ENCODE data around the gene MAP3K6.

MAP3K6 gene

DNA sequence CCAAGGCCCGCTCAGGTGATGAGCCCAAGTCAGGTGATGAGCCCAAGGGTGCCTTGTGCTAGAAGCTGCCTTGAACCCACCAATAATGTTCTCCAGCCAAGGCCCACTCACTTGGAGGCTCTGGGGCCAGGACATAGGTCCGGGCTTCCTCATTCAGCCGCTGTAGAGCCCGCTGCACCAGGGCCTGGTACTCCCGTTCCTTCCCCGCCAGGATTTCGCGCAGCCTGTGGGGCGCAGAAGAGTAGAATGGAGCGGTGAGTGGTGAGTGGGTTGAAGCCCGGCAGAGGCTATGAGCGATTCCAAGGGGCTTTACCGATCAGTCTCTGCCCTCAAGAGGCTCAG lies 10.5 kb downstream of the MAP3K6 start:
- DNase-seq, result no peak

DNA sequence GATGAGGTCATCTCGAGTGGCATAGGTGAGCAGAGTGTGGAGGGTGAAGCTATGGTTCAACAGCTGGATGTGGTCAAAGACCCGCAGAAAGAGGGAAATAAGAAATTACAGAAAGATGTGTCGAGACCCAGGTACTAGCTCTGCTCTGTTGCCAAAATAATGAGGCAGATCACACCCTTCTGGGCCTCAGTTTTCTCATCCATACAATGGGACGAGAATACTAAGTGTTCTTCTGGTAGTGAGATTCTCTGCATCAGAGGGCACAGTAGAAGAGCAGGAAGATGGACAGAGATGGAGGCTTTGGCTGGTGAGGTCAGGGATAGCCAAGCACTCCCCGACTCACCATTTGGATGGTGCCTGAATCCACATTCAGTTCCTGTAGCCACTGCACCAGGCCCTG lies 11.1 kb downstream of the MAP3K6 start:
- no peak for DNase-seq

DNA sequence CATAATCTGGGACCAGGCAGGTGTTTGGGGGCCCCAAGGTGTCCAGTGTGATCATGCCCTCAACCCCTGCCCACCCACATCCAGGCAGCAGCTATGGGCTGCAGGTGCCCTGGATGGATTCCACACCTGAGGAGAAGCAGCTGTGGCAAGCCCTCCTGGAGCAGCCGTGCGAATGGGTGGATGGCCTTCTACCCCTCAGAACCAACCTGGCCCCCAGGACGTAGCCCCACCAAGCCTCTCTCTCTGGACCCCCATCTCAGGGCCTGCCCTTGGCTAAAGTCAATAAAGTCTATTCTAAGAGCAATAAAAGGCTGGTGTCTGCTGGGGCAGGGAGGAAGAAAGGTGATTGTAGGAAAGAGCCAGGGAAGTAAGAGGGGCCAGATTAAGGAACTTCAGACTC lies 13.1 kb downstream of the MAP3K6 start:
- DNase-seq, result no peak

DNA sequence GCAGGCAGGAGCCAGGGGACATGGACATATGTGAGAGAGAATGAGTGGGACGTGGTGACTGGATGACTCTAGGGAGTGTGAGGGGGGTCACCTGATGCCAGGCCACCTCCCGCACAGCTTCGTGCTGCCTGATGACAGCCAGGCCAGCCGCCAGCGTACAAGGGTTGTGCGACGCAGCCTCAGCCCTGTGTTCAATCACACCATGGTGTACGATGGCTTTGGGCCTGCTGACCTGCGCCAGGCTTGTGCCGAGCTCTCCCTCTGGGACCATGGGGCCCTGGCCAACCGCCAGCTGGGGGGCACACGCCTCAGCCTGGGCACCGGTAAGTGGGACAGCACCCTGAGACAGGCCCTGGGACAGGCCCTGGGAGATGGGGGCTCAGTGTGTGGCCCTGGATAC lies 13.6 kb downstream of the MAP3K6 start:
- DNase-seq, result no peak

DNA sequence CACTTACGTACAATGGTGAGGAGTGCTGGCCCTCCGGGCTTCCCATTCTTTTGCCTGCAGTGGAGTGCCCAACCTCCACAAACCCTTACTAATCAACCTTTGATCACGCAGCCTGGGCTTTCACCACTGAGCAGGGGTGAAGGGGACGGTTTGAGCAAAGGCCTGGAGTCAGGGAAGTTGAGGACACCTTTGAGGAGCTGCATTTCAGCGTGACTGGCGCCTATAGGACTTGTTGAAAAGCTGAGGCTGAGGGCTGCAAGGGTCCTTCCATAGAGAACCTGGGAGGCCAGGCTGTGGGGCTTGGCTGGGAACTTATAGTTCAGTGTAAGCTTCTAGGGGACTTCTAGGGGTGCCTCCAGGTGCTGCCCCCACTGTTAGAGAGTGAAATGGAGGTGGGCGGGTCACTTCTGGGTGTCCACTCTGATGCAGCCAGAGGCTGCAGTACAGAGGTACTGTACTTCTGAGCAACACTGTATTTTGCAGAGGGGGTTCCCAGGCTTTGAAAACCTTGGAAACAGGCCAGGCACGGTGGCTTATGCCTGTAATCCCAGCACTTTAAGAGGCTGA lies 15.1 kb downstream of the MAP3K6 start:
- no peak for DNase-seq

DNA sequence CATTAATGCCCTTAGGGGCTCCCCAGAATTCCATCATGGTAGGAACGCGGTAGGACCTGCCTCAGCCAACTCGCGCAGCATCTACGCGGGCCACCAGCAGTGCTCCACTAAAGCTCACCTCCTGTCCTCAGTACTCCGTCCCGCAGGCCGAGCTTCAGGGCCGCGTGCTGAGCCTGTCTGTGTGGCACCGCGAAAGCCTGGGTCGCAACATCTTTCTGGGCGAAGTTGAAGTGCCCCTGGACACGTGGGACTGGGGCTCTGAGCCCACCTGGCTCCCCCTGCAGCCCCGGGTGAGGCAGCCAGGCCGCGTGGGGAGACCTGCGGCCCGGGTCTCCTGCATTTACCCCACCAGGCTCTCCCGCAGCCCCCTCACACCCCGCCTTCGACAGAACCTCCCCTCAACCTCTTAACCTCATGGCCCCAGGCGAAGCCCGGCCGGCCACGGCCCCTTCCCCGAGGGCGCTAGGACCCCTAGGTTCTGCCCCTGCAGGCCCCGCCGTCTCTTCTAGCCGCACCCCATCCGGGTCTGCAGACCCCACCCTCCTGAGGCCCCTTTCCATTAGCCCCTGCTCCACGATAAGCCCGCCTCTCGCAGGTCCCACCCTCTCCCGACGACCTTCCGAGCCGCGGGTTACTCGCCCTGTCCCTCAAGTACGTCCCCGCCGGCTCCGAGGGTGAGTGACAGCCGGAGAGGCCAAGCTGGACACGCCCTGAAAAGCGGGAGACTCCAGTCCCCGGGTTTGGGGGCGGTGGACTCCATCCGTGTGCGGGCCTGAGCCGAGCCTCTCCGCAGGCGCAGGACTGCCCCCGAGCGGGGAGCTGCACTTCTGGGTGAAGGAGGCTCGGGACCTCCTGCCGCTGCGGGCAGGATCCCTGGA lies 15.9 kb downstream of the MAP3K6 start:
- DNase-seq, result no peak

DNA sequence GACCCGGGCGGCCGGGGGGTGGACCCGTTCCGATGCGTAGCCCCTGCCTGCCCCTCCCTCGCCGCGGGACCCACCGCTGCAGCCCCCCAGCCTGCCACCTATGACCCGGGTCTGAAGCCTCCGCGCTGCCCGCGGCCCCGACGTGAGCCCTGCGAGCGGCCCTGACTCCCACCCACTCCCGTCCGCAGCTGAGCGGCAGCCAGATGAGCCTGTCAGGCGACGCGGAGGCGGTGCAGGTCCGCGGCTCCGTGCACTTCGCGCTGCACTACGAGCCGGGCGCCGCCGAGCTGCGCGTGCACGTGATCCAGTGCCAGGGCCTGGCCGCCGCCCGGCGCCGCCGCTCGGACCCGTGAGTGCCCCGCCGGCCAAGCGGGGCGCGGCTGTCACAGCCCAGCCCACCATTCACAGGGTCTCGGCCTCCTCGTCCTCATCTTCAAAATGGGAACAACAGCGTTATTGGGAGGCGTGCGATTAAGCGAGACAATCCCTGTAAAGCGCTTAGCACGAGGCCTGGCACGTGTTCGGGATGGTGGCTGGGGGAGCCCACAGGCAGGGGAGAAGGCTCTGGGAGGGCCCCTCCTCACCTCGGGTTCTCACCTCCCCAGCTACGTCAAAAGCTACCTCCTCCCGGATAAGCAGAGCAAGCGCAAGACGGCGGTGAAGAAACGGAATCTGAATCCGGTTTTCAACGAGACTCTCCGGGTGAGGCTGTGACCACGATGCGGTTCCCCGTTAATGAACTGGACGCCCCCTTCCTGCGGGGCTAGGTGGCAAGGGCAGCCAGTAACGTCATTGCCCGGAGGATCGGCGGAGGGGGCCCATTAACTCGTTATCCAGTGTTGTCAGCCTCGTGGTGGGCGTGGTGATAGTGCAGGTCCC lies 16.7 kb downstream of the MAP3K6 start:
- DNase-seq, result no peak

DNA sequence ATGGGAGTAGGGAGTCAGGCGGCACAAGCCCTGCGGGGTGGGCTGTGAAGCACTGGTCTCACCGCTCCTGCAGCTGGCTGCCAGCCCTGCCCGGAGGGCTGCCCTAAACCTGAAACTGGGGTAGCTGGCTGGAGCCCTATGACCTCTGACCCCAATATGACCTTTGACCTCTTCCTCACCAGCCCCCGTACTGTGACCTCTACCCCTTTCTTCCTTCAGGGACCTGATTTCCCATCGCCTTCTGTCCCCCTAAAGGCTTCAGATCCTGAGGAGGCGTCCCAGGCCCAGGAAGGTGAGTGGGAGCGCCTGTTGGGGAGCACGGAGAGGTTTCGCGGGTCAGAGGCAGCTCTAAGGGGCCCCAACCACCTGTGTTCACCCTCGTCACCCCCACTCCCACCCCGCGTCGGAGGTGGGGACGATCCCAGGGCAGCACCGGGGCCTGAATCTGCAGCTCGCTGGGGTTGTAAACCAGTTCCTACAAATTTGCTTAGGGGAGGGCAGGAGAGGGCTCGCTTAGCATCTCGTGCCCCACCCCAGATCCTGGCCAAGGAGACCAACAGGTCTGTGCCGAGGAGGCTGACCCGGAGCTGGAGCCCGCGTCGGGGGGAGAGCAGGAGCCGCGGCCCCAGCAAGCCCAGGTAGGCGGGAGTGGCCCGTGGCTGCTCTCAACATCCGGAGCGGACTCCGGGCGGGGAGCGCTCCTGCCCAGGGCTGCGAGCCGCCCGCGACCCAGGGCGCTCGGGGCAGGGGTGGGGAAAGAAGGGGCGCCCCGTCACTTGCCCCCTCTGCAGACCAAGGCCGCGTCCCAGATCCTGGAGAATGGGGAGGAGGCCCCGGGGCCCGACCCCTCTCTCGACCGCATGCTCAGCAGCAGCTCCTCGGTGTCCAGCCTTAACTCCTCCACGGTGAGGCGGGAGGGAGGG lies 17.6 kb downstream of the MAP3K6 start:
- peak; percentile 30 for DNase-seq

DNA sequence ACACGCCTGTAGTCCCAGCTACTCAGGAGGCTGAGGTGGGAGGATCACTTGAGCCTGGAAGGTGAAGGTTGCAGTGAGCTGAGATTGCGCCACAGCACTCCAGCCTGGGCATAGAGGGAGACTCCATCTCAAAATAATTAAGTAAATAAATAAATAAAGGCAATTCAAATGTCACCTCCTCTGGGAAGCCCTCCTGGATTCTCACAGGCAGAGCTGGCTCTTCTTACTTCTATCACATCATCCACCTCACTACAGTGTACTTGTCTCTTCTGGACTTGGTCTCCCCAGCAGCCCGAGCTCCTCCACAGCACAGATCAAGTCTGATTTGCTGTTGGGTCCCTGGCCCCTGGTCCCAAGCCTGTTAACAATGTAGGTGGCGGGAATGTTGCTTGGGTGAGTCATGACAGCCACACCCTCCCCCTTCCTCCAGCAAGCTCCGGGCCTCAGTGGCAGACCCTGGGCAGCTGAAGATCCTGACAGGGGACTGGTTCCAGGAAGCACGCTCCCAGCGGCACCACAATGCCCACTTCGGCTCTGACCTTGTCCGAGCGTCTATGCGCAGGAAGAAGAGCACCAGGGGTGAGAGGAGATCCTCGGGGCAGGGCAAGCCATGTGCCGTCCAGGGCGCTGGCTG lies 19.7 kb downstream of the MAP3K6 start:
- DNase-seq, result no peak

DNA sequence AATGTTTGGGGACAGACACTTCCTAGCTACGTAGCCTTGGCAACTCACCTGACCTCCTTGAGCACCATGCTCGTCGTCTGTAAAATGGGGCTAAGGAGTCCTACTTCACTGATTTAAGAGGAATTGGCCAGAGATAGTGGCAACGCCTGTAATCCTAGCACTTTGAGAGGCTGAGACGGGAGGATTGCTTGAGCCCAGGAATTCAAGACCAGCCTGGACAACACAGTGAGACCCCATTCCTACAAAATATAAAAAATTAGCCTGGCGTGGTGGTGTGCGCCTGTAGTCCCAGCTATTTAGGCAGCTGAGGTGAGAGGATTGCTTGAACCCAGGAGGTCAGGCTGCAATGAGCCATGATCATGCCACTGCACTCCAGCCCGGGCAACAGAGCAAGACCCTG lies 20.4 kb downstream of the MAP3K6 start:
- DNase-seq, result no peak

DNA sequence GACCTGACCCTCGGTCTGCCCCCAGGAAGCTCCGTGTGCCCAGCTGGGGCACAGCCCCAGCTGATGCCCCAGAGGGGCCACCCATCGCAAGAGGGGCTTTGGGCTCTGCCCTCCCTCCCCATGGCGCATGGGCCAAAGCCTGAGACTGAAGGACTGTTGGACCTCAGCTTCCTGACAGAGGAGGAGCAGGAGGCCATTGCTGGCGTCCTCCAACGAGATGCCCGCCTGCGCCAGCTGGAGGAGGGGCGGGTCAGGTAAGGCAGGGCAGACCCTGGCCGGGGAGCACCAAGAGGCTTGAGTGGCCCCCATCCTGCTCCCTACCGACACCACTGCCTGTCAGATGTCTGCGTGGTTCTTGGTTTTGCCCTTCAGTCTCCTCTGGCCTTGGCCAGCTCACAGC lies 21.5 kb downstream of the MAP3K6 start:
- no peak for DNase-seq

DNA sequence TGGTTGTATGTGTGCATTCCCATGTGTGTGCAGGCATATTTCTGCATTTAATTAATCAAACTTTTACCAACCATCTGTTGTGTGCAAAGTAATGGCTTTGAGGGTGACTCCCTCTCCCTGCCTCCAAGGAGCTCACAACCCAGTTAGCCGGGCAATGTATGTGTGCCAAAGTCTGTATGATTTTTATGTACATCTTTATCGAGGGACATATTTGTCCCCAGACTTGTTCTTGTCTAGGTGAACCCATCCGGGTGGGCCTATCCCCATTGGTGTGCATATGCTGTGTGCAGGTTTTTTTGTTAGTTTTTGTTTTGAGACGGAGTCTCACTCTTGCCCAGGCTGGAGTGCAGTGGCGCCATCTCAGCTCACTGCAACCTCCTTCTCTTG lies 23.1 kb downstream of the MAP3K6 start:
- DNase-seq, result no peak

DNA sequence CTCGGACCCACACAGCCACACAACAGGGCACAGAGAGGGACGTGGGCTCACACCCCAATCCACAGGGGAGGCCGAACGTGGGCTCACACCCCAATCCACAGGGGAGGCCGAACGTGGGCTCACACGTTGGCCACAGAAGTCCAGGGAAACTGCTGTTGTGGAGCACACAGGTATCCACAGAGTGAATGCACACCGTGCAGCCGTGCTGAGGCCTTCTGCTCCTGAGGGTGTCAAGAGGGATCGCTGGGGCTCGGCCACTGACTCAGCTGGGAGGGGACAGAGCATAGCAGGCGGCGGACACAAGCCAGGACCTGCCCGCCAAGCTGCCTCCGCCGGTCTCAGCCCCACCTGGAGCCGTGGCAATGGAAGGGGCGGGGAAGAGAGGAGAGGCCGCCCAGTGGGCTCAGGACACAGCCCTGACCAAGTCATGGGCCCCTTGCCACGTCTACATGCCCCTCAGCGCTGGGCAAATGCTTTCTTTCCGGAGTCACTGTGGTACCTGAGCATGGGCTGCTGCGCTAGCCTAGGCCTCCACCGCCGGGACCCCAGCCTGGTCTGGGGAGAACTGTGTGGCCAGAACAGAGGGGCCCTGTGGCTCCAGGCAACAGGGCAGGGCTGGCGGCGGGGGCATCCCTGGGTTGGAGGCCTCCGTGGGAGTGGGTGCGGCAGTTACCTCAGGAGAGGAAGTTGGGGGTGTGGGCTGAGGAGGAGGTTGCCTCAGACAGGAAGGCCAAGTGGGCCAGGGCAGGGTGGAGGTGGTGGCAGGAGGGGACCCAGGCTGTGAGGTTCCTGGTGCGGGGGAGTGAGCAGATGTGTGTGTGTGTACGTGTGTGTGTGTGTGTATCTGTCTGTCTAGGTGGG lies 23.8 kb downstream of the MAP3K6 start:
- DNase-seq, result peak; percentile 57

DNA sequence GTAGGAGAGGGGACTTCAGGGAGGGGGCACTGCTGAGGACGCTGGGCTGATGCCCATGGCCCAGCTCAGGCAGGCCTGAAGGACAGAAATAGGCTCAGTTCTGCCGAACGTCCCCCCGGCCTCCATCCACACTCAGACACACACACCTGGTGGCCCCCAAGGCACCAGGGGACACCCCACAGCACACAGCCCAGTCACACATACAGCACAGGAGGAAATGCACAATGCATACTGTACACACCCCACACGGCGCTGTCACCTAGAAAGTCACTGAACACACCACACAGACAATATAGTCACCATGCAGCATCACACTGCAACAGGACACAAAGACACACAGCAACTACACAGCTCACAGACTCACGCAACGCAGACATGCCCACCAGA lies 24.4 kb downstream of the MAP3K6 start:
- peak; percentile 32 for DNase-seq

DNA sequence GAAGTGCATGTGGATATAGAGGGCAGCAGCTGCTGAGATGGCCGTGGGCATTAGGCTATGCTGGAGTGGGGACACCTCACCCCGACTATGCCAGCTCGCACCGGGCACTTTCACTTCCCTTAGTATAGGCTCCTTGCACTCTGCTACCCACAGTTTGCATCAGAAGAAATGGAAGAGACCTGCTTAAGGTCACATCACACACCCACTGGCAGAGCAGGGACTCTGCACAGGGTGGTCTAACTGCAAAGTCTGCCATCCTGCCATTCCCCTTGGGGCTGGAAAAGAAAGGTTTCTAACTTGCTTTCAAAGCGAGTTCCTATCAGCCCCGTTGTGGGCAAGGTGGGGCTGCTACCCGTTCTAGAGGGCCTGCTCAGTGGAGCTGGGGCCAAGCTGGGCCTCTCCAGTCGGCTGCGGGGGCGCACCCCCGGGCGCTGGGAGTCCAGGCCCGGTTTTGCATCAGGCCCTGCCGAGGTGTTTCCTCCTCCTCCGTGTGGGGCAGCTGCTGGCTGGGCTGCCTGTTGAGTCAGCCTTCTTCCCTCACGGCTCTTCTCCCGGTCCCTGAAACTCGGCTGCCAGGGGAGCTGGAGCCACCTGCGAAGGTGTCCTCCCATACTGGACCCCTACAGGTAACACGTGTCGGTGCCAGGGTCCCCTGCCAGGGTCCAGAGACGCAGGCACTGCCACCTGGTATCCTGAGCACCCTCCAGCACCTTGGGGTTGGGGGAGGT lies 25.1 kb downstream of the MAP3K6 start, which contains the start of gene SYTL1:
TSS of gene SYTL1 (plus strand) at position 498 of the 728 bp plus-strand sequence. CDS start 3,313 bp downstream, outside the sequence.
- DNase-seq, result peak; percentile 59

DNA sequence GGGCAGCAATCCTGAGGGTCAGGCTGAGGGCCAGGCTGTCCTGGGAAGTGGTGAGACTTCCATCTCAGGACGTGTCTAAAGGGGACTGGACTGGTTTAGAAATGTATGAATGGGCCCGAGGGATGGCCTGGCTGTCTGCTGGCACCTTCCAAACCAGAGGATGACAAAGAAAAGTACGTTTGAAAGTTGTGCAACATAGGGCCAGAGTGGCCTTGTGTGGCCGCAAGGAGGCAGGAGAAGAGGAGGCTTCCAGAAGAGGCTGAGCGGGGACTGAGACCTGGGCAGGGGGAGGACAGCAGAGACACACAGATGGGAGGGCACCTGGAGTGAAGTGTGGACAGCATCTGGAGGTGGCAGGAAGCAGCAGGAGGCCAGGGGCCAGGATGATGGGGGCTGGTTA lies 27.5 kb downstream of the MAP3K6 start:
- DNase-seq, result no peak

DNA sequence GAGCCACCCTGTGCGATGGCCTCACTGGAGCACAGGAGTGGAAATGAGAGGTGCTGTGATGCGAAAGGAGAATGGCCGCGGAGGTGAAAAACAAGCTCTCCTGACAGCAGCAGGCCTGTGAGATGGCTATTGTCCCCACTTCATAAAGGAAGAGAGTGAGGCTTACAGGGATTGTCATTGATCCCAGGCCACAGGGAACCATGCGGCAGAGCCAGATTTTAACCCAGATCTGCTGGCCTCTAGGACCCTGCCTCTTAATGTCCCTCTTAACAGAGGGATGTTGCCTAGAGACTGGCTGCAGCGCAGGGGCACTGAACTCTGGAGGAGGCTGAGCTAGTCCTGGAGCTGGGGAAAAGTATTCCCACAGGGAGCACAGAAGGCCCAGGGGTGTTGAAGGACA lies 28.0 kb downstream of the MAP3K6 start:
- DNase-seq, result no peak

DNA sequence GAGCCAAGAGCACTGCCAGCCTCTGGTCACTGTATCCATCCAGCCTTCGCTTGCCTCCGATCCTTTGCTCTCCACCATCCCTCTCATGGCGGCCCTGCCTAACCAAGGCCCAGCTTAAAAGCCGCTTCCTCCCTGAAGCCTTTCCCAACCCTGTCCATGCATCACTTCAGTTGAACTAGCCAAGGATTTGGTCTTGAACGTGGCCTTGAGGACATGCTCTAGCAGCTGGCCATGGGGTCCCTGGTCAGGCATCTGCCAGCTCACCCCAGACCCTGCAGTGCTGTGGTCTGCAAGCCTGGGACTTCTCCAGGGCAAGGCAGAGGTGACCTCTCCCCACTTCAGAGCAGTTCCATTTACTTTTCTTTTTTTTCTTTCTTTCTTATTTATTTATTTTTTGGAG lies 30.0 kb downstream of the MAP3K6 start:
- DNase-seq, result no peak

DNA sequence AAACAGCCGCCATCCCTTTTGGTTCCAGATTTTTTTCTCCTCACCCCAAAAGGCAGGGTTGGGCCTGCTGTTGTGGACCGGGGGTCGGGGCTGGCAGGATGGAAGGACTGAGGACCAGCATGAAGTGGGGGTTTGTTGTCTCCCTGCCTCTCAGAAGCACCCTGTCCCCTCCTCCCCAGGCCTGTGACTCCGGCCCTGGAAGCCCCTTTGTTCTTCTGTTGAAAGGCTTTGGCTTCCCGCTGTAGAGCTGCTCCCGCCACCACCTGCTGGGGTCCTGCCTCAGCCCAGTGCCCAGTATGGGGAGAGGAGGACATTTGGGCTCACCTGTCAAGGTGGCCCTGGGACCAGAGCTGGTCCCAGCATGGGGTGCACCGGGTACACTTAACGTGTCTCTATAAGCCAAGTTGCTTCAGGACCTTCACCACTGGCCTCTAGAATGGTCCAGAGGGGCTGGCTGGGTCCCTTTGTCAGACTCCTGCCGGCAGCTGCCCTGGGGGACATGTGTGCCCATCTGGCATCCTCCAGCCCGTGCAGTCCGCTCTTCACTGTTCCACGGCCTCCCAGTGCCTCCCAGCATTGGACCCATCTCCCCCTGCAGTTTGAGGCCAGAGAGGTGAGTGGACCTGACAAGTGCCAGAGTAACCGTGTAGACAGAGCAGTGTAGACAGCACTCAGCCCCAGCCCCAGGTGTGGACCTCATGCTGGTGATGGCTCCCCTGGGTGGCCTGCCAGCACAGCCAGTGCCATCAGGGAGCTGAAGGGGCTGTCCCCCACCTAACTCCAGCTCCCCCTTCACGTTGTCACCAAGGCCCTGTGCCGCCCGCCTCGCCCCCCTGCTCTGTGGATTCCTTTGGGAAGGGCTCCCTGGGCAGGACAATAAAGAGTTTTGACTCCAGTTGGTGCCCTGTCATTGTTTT lies 31.0 kb downstream of the MAP3K6 start:
- DNase-seq, result no peak
